VCaP (cell line): ENCODE data around the gene PXMP4.
A peak's percentile ranks its signal among the peaks of the same experiment; 100 is the strongest.

ENCODE experiments used
- H3K27ac ChIP-seq: fragments of 450-650 bp; 2 replicates; pipeline ENCODE4 v1.5.1; 2017
- TF ChIP-seq, protein P1 (sequence below): fragments of 450-650 bp; conservative IDR thresholded peaks from 2 replicates; pipeline ENCODE4 v1.5.1; 2017; ENCODE audit warnings: mild to moderate bottlenecking, moderate library complexity

Gene PXMP4

DNA sequence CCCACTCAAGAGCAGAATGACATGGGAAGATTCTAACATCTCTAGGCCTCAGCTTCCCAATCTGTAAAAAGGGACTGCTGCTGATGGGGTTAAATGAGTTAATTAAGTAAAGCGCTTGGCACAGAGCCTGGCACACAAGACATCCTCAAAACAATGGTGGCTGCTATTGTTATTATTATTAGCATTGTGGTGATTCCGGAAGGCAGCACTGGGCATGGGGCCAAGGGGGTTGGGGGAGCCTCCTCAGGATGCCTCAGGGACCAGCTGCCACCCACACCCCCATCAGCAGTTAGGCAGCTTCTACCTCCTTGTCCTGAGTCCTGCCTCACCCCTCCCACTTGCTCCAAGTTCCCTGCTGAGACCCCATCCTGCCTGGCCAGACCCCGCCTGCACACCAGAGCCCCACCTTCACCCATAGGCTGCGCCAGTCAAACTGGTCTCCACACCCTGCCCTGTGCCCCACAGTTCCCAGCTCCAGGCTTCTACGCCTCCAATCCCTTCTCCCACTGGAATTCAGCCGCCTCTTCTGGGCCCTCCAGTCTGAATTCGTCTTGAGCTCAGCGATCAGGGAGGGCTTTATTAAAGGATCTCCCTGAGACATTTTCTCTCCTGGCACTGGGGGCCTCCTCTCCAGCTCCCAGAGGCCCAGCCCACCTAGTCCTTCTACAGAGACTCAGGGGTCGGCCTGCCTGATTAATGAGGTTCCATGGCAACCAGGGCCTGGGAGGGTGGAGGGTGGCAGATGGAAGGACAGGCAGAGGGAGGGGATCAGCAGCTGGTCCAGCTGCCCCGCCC lies 35.4 kb downstream of the PXMP4 start:
- H3K27ac ChIP-seq, result peak overlapping the region; percentile 92
- TF ChIP-seq, protein P1, sequence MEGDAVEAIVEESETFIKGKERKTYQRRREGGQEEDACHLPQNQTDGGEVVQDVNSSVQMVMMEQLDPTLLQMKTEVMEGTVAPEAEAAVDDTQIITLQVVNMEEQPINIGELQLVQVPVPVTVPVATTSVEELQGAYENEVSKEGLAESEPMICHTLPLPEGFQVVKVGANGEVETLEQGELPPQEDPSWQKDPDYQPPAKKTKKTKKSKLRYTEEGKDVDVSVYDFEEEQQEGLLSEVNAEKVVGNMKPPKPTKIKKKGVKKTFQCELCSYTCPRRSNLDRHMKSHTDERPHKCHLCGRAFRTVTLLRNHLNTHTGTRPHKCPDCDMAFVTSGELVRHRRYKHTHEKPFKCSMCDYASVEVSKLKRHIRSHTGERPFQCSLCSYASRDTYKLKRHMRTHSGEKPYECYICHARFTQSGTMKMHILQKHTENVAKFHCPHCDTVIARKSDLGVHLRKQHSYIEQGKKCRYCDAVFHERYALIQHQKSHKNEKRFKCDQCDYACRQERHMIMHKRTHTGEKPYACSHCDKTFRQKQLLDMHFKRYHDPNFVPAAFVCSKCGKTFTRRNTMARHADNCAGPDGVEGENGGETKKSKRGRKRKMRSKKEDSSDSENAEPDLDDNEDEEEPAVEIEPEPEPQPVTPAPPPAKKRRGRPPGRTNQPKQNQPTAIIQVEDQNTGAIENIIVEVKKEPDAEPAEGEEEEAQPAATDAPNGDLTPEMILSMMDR, result no peak

DNA sequence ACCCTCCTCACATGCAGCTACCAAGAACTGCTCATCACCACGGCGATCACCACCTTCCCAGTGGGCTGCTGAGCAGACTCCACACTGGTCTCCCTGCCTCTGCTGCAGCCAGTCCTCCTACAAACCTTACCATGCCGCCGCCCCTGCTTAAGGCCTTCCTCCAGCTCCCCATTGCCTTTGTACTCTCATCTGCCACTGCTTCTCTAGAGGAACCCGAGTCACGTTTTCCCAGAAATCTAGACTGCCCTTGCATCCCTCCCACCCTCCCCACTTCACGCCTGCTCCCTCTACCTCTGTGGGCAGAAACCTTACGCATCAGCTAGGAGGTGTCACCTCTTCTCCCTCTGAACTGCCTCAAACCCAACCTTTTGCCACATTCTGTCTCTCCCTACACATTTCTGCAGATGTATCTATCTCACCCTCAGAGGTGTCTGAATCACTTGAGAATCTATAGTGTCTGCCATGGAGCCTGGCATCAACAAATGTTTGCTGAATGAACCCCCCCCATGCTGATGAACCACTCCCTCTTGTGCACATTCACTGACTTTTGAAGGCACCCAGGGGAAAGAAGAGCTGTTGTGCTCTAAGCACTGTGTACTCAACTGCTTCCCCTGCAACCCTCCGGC lies 38.3 kb downstream of the PXMP4 start:
- TF ChIP-seq, protein P1, result no peak

DNA sequence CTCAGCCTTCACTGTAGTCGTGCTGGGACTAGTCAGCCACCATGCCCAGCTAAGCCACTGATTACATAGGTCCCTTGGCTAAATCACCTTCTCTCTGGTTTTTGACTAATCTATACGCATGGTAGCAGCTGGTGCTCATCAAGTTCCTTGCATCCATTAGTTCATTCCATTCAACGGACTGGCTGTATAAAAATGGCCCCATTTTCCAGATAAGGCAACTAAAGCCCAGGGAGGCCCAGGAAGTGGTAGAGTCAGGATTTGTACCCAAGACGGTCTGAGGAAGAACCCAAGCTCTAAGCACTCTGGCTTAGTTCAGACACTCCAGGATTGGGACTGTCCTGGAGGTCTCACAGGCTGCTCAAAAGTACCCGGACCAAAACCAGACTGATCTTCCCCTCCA lies 38.8 kb downstream of the PXMP4 start:
- TF ChIP-seq, protein P1, result no peak
- no peak overlapping the region for H3K27ac ChIP-seq

More for the DNA sequence above, 38.3 kb downstream of the PXMP4 start:
- no peak overlapping the region; the same call in 1 of the 2 replicates for H3K27ac ChIP-seq

DNA sequence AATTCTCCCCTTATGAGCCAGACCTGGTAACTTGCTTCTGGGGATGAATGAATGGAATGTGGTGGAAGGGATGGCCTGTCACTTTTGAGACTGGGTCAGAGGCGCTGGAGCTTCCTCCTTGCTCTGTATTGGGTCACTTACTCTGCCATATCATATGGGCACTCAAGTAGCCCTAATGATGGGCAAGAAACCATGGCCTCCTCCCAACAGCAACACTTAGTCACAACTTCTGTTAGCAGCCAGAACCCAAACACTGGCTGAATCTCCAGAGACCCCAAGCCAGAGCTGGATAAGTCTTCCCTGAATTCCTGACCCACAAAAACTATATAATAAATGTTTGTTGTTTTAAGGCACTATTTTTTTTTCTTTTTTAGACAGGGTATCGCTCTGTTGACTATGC lies 39.4 kb downstream of the PXMP4 start:
- TF ChIP-seq, protein P1, result no peak

DNA sequence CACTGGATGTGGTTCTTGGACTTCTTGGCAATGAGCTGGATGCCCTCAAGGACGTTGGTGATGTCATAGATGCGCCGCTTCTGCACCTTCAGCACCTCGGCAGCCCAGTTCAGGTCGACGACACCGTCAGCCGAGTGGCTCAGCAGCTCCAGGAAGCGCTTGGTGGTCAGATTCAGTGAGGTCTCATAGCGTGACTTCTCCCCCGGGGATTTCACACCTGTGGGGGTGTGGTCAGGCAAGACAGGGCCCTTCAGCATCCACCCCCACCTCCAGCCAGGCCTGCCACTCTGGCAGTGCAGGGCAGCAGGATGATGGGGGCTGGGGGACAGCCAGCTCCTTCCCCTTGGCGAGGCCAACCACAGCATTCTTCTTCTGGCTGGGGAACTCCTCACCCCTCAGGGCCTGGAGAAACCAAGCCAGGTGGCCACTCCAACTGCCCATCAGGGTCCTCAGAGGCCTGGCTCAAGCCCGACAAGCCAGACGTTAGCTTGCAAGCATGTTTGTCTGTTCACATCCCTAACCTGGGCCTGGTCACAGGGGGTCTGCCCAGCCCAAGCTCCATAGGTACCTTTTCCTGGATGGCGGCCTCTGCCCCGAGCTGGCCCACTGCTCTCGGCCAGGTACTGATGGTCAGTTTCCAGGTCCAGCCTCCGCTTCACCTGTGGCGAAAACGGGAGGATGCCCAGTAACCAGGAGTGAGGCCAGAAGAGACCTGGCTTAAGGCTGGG lies 40.2 kb downstream of the PXMP4 start:
- TF ChIP-seq, protein P1, result no peak
- no peak overlapping the region for H3K27ac ChIP-seq

More for the DNA sequence above, 39.4 kb downstream of the PXMP4 start:
- no peak overlapping the region for H3K27ac ChIP-seq

DNA sequence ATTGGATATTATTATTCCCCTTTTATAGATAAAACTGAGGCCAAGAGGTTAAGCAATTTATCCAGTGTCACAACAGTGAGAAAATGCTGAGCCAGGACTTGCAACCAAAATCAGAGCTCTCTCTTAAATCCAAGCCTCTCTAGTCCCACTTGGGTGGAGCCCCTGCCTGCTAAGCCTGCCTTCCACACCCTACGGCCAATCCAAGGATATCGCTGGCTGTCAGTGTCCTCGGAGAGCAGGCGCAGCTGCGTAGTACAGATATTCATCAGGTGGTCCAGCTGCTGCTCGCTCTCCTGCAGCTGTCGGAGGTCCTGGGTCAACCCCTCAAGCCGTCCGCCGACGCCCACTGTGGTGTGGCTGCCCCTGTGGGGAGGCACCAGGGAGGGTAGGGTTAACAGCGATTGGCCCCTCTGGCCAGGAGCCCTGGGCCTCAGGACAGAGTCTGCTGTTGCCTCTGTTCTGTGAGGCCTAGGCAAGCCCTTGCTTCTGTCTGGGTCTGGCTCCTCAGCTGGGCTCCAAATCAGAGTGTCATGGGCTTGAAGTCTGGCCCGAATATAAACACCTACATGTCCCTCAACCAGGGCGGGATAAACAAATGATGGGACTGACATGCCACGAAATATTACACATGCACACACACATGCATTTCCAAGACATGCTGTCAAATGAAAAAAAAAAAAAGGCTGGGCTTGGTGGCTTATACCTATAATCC lies 42.0 kb downstream of the PXMP4 start:
- no peak overlapping the region for H3K27ac ChIP-seq
- TF ChIP-seq, protein P1, result no peak
